OCI-LY1 (cell line): ENCODE results near the gene TRPM3.

Source experiments
- H2AFZ ChIP-seq: fragments of 200-600 bp; sonication (generic), shearing (Covaris generic); 2 replicates; pipeline ENCODE4 v1.6.0; 2014; ENCODE audit warnings: antibody characterized with exemption, mild to moderate bottlenecking, low read length
- H3F3A ChIP-seq: fragments of 200-600 bp; sonication (generic), shearing (Covaris generic); 2 replicates; pipeline ENCODE4 v1.6.0; 2014; ENCODE audit warnings: mild to moderate bottlenecking, antibody characterized with exemption, low read length, moderate library complexity; ENCODE audit not compliant: insufficient read depth
- H3K27ac ChIP-seq: fragments of 200-600 bp; sonication (generic); 2 replicates; pipeline ENCODE4 v1.5.1; 2014; ENCODE audit warnings: low read length, mixed run types, mild to moderate bottlenecking, low read depth; ENCODE audit not compliant: poor library complexity, severe bottlenecking
- H3K27me3 ChIP-seq: fragments of 200-600 bp; sonication (generic); 2 replicates; pipeline ENCODE4 v1.6.0; 2014; ENCODE audit warnings: antibody characterized with exemption, mild to moderate bottlenecking, low read length, moderate library complexity; ENCODE audit not compliant: insufficient read depth
- H3K36me3 ChIP-seq: fragments of 200-600 bp; sonication (generic); 2 replicates; pipeline ENCODE4 v1.6.1; 2014; ENCODE audit warnings: mild to moderate bottlenecking, antibody characterized with exemption, low read length, moderate library complexity, mixed read lengths; ENCODE audit not compliant: insufficient read depth
- H3K4me1 ChIP-seq: fragments of 200-600 bp; sonication (generic); 2 replicates; pipeline ENCODE4 v1.5.1; 2014; ENCODE audit warnings: mild to moderate bottlenecking, low read length, moderate library complexity; ENCODE audit not compliant: insufficient read depth, severe bottlenecking
- H3K4me2 ChIP-seq: fragments of 200-600 bp; sonication (generic), shearing (Covaris generic); 2 replicates; pipeline ENCODE4 v1.6.1; 2014; ENCODE audit warnings: low read length
- H3K4me3 ChIP-seq: fragments of 200-600 bp; sonication (generic); 2 replicates; pipeline ENCODE4 v1.5.1; 2014; ENCODE audit warnings: low read length, low read depth, mild to moderate bottlenecking, mixed read lengths; ENCODE audit not compliant: poor library complexity, severe bottlenecking
- H3K79me2 ChIP-seq: fragments of 200-600 bp; shearing (Covaris generic); 2 replicates; pipeline ENCODE4 v1.6.1; 2016; ENCODE audit warnings: mixed run types, low read length, mixed read lengths; ENCODE audit not compliant: insufficient read depth
- H3K9ac ChIP-seq: fragments of 200-600 bp; sonication (generic), shearing (Covaris generic); 2 replicates; pipeline ENCODE4 v1.6.1; 2014; ENCODE audit warnings: mild to moderate bottlenecking, low read length, mixed read lengths
- H3K9me2 ChIP-seq: fragments of 200-600 bp; sonication (generic), shearing (Covaris generic); 2 replicates; pipeline ENCODE4 v1.6.1; 2014; ENCODE audit warnings: low read depth, mild to moderate bottlenecking, low read length, mixed read lengths
- H3K9me3 ChIP-seq: fragments of 200-600 bp; shearing (Covaris generic); 2 replicates; pipeline ENCODE4 v1.6.1; 2014; ENCODE audit warnings: low read length, mixed read lengths
- H4K20me1 ChIP-seq: fragments of 200-600 bp; sonication (generic), shearing (Covaris generic); 2 replicates; pipeline ENCODE4 v1.6.0; 2016; ENCODE audit warnings: mild to moderate bottlenecking, low read length; ENCODE audit not compliant: insufficient read depth
- EZH2 ChIP-seq: fragments of 200-600 bp; sonication (generic), shearing (Covaris generic); IDR thresholded peaks from 2 replicates; pipeline ENCODE4 v1.8.0; 2017; ENCODE audit warnings: borderline replicate concordance, mixed run types, mild to moderate bottlenecking, antibody characterized with exemption, low read length, moderate library complexity, mixed read lengths
- TF ChIP-seq, protein P1 (sequence below): fragments of 200-600 bp; sonication (generic), shearing (Covaris generic); IDR thresholded peaks from 2 replicates; pipeline ENCODE4 v1.5.1; 2017; ENCODE audit warnings: mild to moderate bottlenecking, antibody characterized with exemption, low read length, moderate library complexity, mixed read lengths

Gene TRPM3

DNA sequence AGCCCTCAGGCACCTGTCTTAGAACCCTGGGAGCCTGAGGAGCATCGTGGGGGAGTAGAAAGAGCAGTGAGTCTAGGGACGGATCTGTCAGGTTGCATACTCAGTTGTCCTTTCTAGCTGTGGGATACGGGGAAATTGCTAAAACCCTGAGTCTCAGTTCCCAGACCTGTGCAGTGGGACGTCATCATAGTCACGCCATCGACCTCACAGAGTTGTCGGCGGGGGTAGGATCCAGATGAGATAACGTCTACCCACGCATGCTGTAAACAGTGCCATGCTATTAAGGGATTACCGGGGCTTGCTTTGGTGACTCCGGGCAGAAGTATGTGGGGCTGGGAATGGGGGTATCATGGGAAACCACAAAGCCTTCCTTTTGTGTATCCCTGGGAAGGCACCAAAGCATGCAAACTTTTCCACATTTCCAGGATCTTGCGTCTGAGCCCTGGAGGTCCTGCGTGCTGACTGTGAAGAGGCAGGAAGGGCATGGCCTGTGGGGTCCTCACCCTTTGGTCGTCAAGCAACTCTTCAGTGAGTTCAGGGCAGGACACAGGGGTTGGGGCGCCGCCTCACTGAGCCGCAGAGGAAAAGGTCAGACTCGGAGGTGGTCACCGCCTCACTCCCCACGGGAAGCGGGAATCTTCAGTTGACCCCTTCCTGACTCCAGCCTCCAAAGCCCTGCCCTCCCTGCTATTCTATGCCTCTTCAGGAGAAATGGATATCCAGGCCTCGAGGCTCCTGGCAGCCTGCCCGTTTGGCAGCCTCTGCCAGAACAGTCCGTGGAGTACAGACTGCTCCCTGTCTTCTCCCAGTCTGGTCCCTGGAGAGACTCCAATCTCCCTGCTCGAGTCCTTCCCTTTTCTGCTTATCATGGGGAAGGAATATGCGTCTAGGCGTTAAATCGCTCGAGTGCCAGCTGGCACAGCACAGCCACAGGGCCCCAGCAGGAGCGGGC is 520.1 kb downstream of the TRPM3 start:
- Histone ChIP-seq H3K9ac (no peak overlapping the region), H2AFZ (no peak overlapping the region), H3K27ac (no peak overlapping the region), H3K27me3 (no peaks in the 10 kb centered on the region), H3K9me3 (no peaks in the 10 kb centered on the region), H3F3A (no peaks in the 10 kb centered on the region), H3K4me1 (peaks cover 23% of the 10 kb centered on the region), H3K36me3 (no peaks in the 10 kb centered on the region), H3K79me2 (no peaks in the 10 kb centered on the region), H3K4me2 (no peak overlapping the region), H3K9me2 (no peaks in the 10 kb centered on the region), H3K4me3 (no peak overlapping the region), H4K20me1 (no peaks in the 10 kb centered on the region)
- TF ChIP-seq, protein P1, sequence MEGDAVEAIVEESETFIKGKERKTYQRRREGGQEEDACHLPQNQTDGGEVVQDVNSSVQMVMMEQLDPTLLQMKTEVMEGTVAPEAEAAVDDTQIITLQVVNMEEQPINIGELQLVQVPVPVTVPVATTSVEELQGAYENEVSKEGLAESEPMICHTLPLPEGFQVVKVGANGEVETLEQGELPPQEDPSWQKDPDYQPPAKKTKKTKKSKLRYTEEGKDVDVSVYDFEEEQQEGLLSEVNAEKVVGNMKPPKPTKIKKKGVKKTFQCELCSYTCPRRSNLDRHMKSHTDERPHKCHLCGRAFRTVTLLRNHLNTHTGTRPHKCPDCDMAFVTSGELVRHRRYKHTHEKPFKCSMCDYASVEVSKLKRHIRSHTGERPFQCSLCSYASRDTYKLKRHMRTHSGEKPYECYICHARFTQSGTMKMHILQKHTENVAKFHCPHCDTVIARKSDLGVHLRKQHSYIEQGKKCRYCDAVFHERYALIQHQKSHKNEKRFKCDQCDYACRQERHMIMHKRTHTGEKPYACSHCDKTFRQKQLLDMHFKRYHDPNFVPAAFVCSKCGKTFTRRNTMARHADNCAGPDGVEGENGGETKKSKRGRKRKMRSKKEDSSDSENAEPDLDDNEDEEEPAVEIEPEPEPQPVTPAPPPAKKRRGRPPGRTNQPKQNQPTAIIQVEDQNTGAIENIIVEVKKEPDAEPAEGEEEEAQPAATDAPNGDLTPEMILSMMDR = no peak
- TF ChIP-seq EZH2 = no peak

DNA sequence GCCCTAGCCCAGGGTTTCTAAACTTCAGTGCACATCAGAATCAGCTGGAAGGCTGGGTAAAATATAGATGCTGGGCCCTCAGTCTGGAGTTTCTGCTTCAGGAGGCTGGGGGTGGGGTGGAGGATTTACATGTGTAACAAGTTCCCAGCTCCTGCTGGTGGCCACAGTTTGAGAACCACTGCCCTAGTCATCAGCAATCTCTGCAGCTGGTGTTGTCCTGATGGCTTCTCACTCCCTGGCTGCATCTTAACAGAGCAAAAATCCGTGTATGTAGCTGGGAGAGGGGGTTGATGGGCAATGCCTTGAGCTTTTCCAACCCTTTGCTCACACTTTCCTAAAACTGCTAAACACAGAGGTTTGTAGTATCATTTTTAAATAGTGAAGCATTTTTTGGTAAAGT is 520.9 kb downstream of the TRPM3 start:
- Histone ChIP-seq H3K9ac (no peak overlapping the region), H3K9me3 (no peaks in the 10 kb centered on the region), H3K4me1 (peaks cover 23% of the 10 kb centered on the region), H3K9me2 (no peaks in the 10 kb centered on the region), H3K4me2 (no peak overlapping the region), H3K4me3 (no peak overlapping the region), H3K36me3 (no peaks in the 10 kb centered on the region), H3K79me2 (no peaks in the 10 kb centered on the region), H3K27me3 (no peaks in the 10 kb centered on the region), H4K20me1 (no peaks in the 10 kb centered on the region), H2AFZ (no peak overlapping the region), H3K27ac (no peak overlapping the region), H3F3A (no peaks in the 10 kb centered on the region)
- no peak for TF ChIP-seq EZH2
- TF ChIP-seq, protein P1 = no peak

- TF ChIP-seq EZH2 = no peak
- TF ChIP-seq, protein P1 = no peak
- no peak overlapping the region for H3K4me2 ChIP-seq
These were observed 523.5 kb downstream of the TRPM3 start for GRCh38 chr9:70597886-70598285.

More at GRCh38 chr9:70597886-70598285, 523.5 kb downstream of the TRPM3 start:
- Histone ChIP-seq H3K4me1 (peaks cover 5% of the 10 kb centered on the region), H3K9ac (no peak overlapping the region), H3K9me2 (no peaks in the 10 kb centered on the region), H3F3A (no peaks in the 10 kb centered on the region), H3K27me3 (no peaks in the 10 kb centered on the region), H3K9me3 (no peaks in the 10 kb centered on the region), H3K27ac (no peak overlapping the region), H3K4me3 (no peak overlapping the region), H3K36me3 (no peaks in the 10 kb centered on the region), H3K79me2 (no peaks in the 10 kb centered on the region), H2AFZ (no peak overlapping the region), H4K20me1 (no peaks in the 10 kb centered on the region)
